DND-41 (cell line): ENCODE measurements around the gene ACTL10.

ENCODE experiments used
- ATAC-seq: fragments of 200-7000 bp; cut with Tn5 transposase; 3 replicates; pipeline ENCODE4 v1.9.1; 2021; ENCODE audit warnings: low read depth; ENCODE audit not compliant: insufficient read depth
- DNase-seq: peaks from one replicate; pipeline ENCODE4 v3.0.0-alpha.2; 2020
- H2AFZ ChIP-seq: 2 replicates; pipeline ENCODE4 v1.6.0; 2012; ENCODE audit warnings: low read depth, low read length
- H3K27ac ChIP-seq: 2 replicates; pipeline ENCODE4 v1.5.1; 2012; ENCODE audit warnings: low read length, inconsistent platforms
- H3K27me3 ChIP-seq: fragments of 200-600 bp; sonication (generic); 2 replicates; pipeline ENCODE4 v1.6.0; 2012; ENCODE audit warnings: low read length, mild to moderate bottlenecking, inconsistent platforms; ENCODE audit not compliant: insufficient read depth, poor library complexity
- H3K36me3 ChIP-seq: 2 replicates; pipeline ENCODE4 v1.5.1; 2012; ENCODE audit warnings: low read length, inconsistent platforms; ENCODE audit not compliant: insufficient read depth
- H3K4me1 ChIP-seq: 2 replicates; pipeline ENCODE4 v1.5.1; 2012; ENCODE audit warnings: mild to moderate bottlenecking, low read length; ENCODE audit not compliant: insufficient read depth
- H3K4me2 ChIP-seq: 2 replicates; pipeline ENCODE4 v1.6.0; 2012; ENCODE audit warnings: mild to moderate bottlenecking, moderate library complexity, low read length, inconsistent platforms; ENCODE audit not compliant: insufficient read depth
- H3K4me3 ChIP-seq, 2 experiments: fragments of 200-600 bp in 1 of 2; shearing (Covaris generic) in 1 of 2; 2 replicates each; pipeline ENCODE4 v1.5.1; 2012 to 2016; ENCODE audit warnings: inconsistent platforms in 2 of 2, low read length in 2 of 2, mild to moderate bottlenecking in 2 of 2, low read depth in 1 of 2, moderate library complexity in 1 of 2
- H3K79me2 ChIP-seq: 2 replicates; pipeline ENCODE4 v1.6.0; 2012; ENCODE audit warnings: low read length, inconsistent platforms; ENCODE audit not compliant: insufficient read depth
- H3K9ac ChIP-seq: 2 replicates; pipeline ENCODE4 v1.6.0; 2012; ENCODE audit warnings: low read depth, mild to moderate bottlenecking, inconsistent platforms, low read length, moderate library complexity
- H3K9me3 ChIP-seq: 2 replicates; pipeline ENCODE4 v1.5.1; 2012; ENCODE audit warnings: low read length, moderate library complexity, mild to moderate bottlenecking, inconsistent platforms; ENCODE audit not compliant: insufficient read depth, severe bottlenecking
- H4K20me1 ChIP-seq: 2 replicates; pipeline ENCODE4 v1.6.0; 2012; ENCODE audit warnings: low read length; ENCODE audit not compliant: insufficient read depth
- CTCF ChIP-seq: IDR thresholded peaks from 2 replicates; pipeline ENCODE4 v1.5.1; 2012; ENCODE audit warnings: borderline replicate concordance, low read length, moderate library complexity, mild to moderate bottlenecking; ENCODE audit not compliant: poor library complexity, severe bottlenecking; ENCODE audit errors: extremely low read depth
- EZH2 ChIP-seq: IDR thresholded peaks from 3 replicates; pipeline ENCODE4 v1.6.1; 2012; ENCODE audit warnings: borderline replicate concordance, low read depth, mild to moderate bottlenecking, moderate library complexity, low read length, inconsistent platforms; ENCODE audit not compliant: severe bottlenecking

ACTL10 gene

DNA sequence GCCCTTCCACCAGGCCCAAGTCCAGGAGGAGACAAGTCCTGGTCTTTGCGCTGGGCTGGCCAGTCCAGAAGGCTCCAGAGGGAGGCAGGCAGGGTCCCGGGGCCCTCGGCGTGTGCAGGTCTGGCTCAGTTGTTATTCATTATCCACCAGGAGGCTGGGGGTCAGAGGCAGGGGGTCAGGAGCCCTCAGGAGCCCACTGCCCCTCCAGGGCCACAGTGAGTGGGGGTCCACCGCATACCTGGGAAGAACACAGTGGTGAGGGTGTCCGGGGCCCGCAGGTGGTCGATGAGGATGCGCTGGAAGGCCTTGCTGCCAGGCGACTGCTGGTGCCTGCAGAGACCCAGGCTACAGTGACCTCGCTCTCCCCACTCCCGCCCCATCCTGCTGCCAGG lies 9.0 kb upstream of the ACTL10 start:
- H3K4me2 ChIP-seq, result no peak overlapping the region
- no peak overlapping the region for H3K27ac ChIP-seq
- no peak overlapping the region for H3K4me3 ChIP-seq
- no peak for ATAC-seq
- H3K36me3 ChIP-seq, result peaks cover 3% of the 10 kb centered on the region; the same call in 1 of the 2 replicates
- H3K4me1 ChIP-seq, result peaks cover 3% of the 10 kb centered on the region
- no peak for DNase-seq
- H3K9me3 ChIP-seq, result no peaks in the 10 kb centered on the region
- H3K9ac ChIP-seq, result no peak overlapping the region
- TF ChIP-seq EZH2 (no peak), CTCF (no peak)
- no peak overlapping the region for H2AFZ ChIP-seq
- no peaks in the 10 kb centered on the region for H4K20me1 ChIP-seq
- H3K27me3 ChIP-seq, result no peaks in the 10 kb centered on the region
- no peaks in the 10 kb centered on the region for H3K79me2 ChIP-seq

GRCh38 chr20:33658510-33658909 lies 8.2 kb upstream of the ACTL10 start:
- Histone ChIP-seq H3K79me2 (no peaks in the 10 kb centered on the region), H3K36me3 (peaks cover 3% of the 10 kb centered on the region; the same call in 1 of the 2 replicates), H3K27me3 (no peaks in the 10 kb centered on the region), H2AFZ (no peak overlapping the region), H4K20me1 (no peaks in the 10 kb centered on the region), H3K4me3 (no peak overlapping the region), H3K4me2 (no peak overlapping the region), H3K9ac (no peak overlapping the region), H3K4me1 (peaks cover 10% of the 10 kb centered on the region), H3K27ac (no peak overlapping the region), H3K9me3 (no peaks in the 10 kb centered on the region)
- no peak for TF ChIP-seq CTCF
- TF ChIP-seq EZH2, result no peak
- DNase-seq (no peak), ATAC-seq (no peak)

DNA sequence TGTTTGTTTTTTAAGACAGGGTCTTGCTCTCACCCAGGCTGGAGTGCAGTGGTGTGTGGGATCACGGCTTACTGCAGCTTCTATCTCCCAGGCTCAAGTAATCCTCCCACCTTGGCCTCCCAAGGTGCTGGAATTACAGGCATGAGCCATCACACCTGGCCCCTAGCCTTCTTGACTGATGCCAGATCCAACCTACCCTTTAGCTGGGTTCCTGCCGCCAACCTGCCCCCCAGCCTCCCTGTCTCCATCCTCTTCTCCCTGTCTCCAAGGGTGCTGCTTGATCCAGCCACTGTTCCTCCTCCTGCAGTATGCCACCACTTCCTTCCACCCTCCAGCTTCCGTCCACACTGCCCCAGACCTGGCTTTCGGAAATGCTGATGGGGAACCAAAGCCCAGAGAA lies 7.8 kb upstream of the ACTL10 start:
- H3K9me3 ChIP-seq, result no peaks in the 10 kb centered on the region
- no peak overlapping the region for H3K27ac ChIP-seq
- no peaks in the 10 kb centered on the region for H3K79me2 ChIP-seq
- H3K9ac ChIP-seq, result no peak overlapping the region
- DNase-seq (no peak), ATAC-seq (no peak)
- no peak overlapping the region for H3K4me3 ChIP-seq
- H4K20me1 ChIP-seq, result no peaks in the 10 kb centered on the region
- no peaks in the 10 kb centered on the region for H3K27me3 ChIP-seq
- no peak overlapping the region for H3K4me2 ChIP-seq
- H3K4me1 ChIP-seq, result peaks cover 12% of the 10 kb centered on the region
- H3K36me3 ChIP-seq, result peaks cover 3% of the 10 kb centered on the region; the same call in 1 of the 2 replicates
- TF ChIP-seq EZH2 (no peak), CTCF (no peak)
- H2AFZ ChIP-seq, result no peak overlapping the region
